OCI-LY1 (cell line): ENCODE data around the gene MPP2.

Experiments used
- H2AFZ ChIP-seq: fragments of 200-600 bp; sonication (generic), shearing (Covaris generic); 2 replicates; pipeline ENCODE4 v1.6.0; 2014; ENCODE audit warnings: antibody characterized with exemption, mild to moderate bottlenecking, low read length
- H3F3A ChIP-seq: fragments of 200-600 bp; sonication (generic), shearing (Covaris generic); 2 replicates; pipeline ENCODE4 v1.6.0; 2014; ENCODE audit warnings: mild to moderate bottlenecking, antibody characterized with exemption, low read length, moderate library complexity; ENCODE audit not compliant: insufficient read depth
- H3K27ac ChIP-seq: fragments of 200-600 bp; sonication (generic); 2 replicates; pipeline ENCODE4 v1.5.1; 2014; ENCODE audit warnings: low read length, mixed run types, mild to moderate bottlenecking, low read depth; ENCODE audit not compliant: poor library complexity, severe bottlenecking
- H3K27me3 ChIP-seq: fragments of 200-600 bp; sonication (generic); 2 replicates; pipeline ENCODE4 v1.6.0; 2014; ENCODE audit warnings: antibody characterized with exemption, mild to moderate bottlenecking, low read length, moderate library complexity; ENCODE audit not compliant: insufficient read depth
- H3K36me3 ChIP-seq: fragments of 200-600 bp; sonication (generic); 2 replicates; pipeline ENCODE4 v1.6.1; 2014; ENCODE audit warnings: mild to moderate bottlenecking, antibody characterized with exemption, low read length, moderate library complexity, mixed read lengths; ENCODE audit not compliant: insufficient read depth
- H3K4me1 ChIP-seq: fragments of 200-600 bp; sonication (generic); 2 replicates; pipeline ENCODE4 v1.5.1; 2014; ENCODE audit warnings: mild to moderate bottlenecking, low read length, moderate library complexity; ENCODE audit not compliant: insufficient read depth, severe bottlenecking
- H3K4me2 ChIP-seq: fragments of 200-600 bp; sonication (generic), shearing (Covaris generic); 2 replicates; pipeline ENCODE4 v1.6.1; 2014; ENCODE audit warnings: low read length
- H3K4me3 ChIP-seq: fragments of 200-600 bp; sonication (generic); 2 replicates; pipeline ENCODE4 v1.5.1; 2014; ENCODE audit warnings: low read length, low read depth, mild to moderate bottlenecking, mixed read lengths; ENCODE audit not compliant: poor library complexity, severe bottlenecking
- H3K79me2 ChIP-seq: fragments of 200-600 bp; shearing (Covaris generic); 2 replicates; pipeline ENCODE4 v1.6.1; 2016; ENCODE audit warnings: mixed run types, low read length, mixed read lengths; ENCODE audit not compliant: insufficient read depth
- H3K9ac ChIP-seq: fragments of 200-600 bp; sonication (generic), shearing (Covaris generic); 2 replicates; pipeline ENCODE4 v1.6.1; 2014; ENCODE audit warnings: mild to moderate bottlenecking, low read length, mixed read lengths
- H3K9me2 ChIP-seq: fragments of 200-600 bp; sonication (generic), shearing (Covaris generic); 2 replicates; pipeline ENCODE4 v1.6.1; 2014; ENCODE audit warnings: low read depth, mild to moderate bottlenecking, low read length, mixed read lengths
- H3K9me3 ChIP-seq: fragments of 200-600 bp; shearing (Covaris generic); 2 replicates; pipeline ENCODE4 v1.6.1; 2014; ENCODE audit warnings: low read length, mixed read lengths
- H4K20me1 ChIP-seq: fragments of 200-600 bp; sonication (generic), shearing (Covaris generic); 2 replicates; pipeline ENCODE4 v1.6.0; 2016; ENCODE audit warnings: mild to moderate bottlenecking, low read length; ENCODE audit not compliant: insufficient read depth
- EZH2 ChIP-seq: fragments of 200-600 bp; sonication (generic), shearing (Covaris generic); IDR thresholded peaks from 2 replicates; pipeline ENCODE4 v1.8.0; 2017; ENCODE audit warnings: borderline replicate concordance, mixed run types, mild to moderate bottlenecking, antibody characterized with exemption, low read length, moderate library complexity, mixed read lengths
- TF ChIP-seq, protein P1 (sequence below): fragments of 200-600 bp; sonication (generic), shearing (Covaris generic); IDR thresholded peaks from 2 replicates; pipeline ENCODE4 v1.5.1; 2017; ENCODE audit warnings: mild to moderate bottlenecking, antibody characterized with exemption, low read length, moderate library complexity, mixed read lengths

The MPP2 gene

GRCh38 chr17:43829738-43830137 lies 77.6 kb downstream of the MPP2 start:
- no peaks in the 10 kb centered on the region for H3K4me1 ChIP-seq
- H3K9me2 ChIP-seq, result no peaks in the 10 kb centered on the region
- H4K20me1 ChIP-seq, result no peaks in the 10 kb centered on the region
- H3K9ac ChIP-seq, result no peak overlapping the region
- no peak overlapping the region for H2AFZ ChIP-seq
- H3K4me2 ChIP-seq, result no peak overlapping the region
- peaks cover 20% of the 10 kb centered on the region for H3K27me3 ChIP-seq
- no peaks in the 10 kb centered on the region for H3K9me3 ChIP-seq
- no peaks in the 10 kb centered on the region for H3F3A ChIP-seq
- no peak overlapping the region for H3K4me3 ChIP-seq
- TF ChIP-seq, protein P1, sequence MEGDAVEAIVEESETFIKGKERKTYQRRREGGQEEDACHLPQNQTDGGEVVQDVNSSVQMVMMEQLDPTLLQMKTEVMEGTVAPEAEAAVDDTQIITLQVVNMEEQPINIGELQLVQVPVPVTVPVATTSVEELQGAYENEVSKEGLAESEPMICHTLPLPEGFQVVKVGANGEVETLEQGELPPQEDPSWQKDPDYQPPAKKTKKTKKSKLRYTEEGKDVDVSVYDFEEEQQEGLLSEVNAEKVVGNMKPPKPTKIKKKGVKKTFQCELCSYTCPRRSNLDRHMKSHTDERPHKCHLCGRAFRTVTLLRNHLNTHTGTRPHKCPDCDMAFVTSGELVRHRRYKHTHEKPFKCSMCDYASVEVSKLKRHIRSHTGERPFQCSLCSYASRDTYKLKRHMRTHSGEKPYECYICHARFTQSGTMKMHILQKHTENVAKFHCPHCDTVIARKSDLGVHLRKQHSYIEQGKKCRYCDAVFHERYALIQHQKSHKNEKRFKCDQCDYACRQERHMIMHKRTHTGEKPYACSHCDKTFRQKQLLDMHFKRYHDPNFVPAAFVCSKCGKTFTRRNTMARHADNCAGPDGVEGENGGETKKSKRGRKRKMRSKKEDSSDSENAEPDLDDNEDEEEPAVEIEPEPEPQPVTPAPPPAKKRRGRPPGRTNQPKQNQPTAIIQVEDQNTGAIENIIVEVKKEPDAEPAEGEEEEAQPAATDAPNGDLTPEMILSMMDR, result no peak
- TF ChIP-seq EZH2, result no peak
- no peak overlapping the region for H3K27ac ChIP-seq
- H3K36me3 ChIP-seq, result no peaks in the 10 kb centered on the region
- H3K79me2 ChIP-seq, result no peaks in the 10 kb centered on the region

- Histone ChIP-seq H3K4me2 (no peak overlapping the region), H3K9me2 (no peaks in the 10 kb centered on the region), H3K9ac (no peak overlapping the region), H3K9me3 (no peaks in the 10 kb centered on the region), H3K4me3 (no peak overlapping the region), H3K36me3 (no peaks in the 10 kb centered on the region), H3K79me2 (no peaks in the 10 kb centered on the region), H3K4me1 (no peaks in the 10 kb centered on the region), H3K27me3 (peaks cover 13% of the 10 kb centered on the region), H3F3A (no peaks in the 10 kb centered on the region), H3K27ac (no peak overlapping the region), H2AFZ (no peak overlapping the region), H4K20me1 (no peaks in the 10 kb centered on the region)
- TF ChIP-seq, protein P1, result no peak
- TF ChIP-seq EZH2, result no peak
These were observed 79.7 kb downstream of the MPP2 start for GRCh38 chr17:43827596-43827995.

GRCh38 chr17:43826206-43826605 lies 81.1 kb downstream of the MPP2 start:
- Histone ChIP-seq H3K4me3 (no peak overlapping the region), H3K9me3 (no peaks in the 10 kb centered on the region), H3K79me2 (no peaks in the 10 kb centered on the region), H3K4me2 (no peak overlapping the region), H3F3A (no peaks in the 10 kb centered on the region), H3K36me3 (no peaks in the 10 kb centered on the region), H3K4me1 (no peaks in the 10 kb centered on the region), H3K27me3 (peaks cover 13% of the 10 kb centered on the region), H4K20me1 (no peaks in the 10 kb centered on the region), H2AFZ (no peak overlapping the region), H3K9me2 (no peaks in the 10 kb centered on the region), H3K9ac (no peak overlapping the region), H3K27ac (no peak overlapping the region)
- no peak for TF ChIP-seq EZH2
- TF ChIP-seq, protein P1, result no peak
